Osteoblast (primary cell): ENCODE results near the gene ZSWIM6. TPM values are rescaled to one million over a fixed set of nuclear protein-coding genes. Genes with fewer than 3 reads are reported as not detected.

Source experiments
- DNase-seq: peaks from one replicate; pipeline ENCODE4 v3.0.0; 2011; ENCODE audit warnings: low spot score, mixed read lengths; ENCODE audit not compliant: insufficient read length; ENCODE audit errors: missing footprints
- H2AFZ ChIP-seq: 2 replicates; pipeline ENCODE4 v1.6.0; 2011; ENCODE audit warnings: mild to moderate bottlenecking, low read length
- H3K27ac ChIP-seq: 2 replicates; pipeline ENCODE4 v1.5.1; 2011; ENCODE audit warnings: mild to moderate bottlenecking, low read depth, low read length, moderate library complexity
- H3K27me3 ChIP-seq: 2 replicates; pipeline ENCODE4 v1.6.0; 2012; ENCODE audit warnings: mild to moderate bottlenecking, control low read depth, inconsistent platforms, low read length, moderate library complexity; ENCODE audit not compliant: insufficient read depth
- H3K36me3 ChIP-seq: 2 replicates; pipeline ENCODE4 v1.5.1; 2011; ENCODE audit warnings: mild to moderate bottlenecking, low read length, control low read depth, moderate library complexity; ENCODE audit not compliant: insufficient read depth
- H3K4me1 ChIP-seq: 2 replicates; pipeline ENCODE4 v1.5.1; 2011; ENCODE audit warnings: mild to moderate bottlenecking, low read length, control low read depth, moderate library complexity; ENCODE audit not compliant: insufficient read depth
- H3K4me2 ChIP-seq: 2 replicates; pipeline ENCODE4 v1.6.0; 2011; ENCODE audit warnings: mild to moderate bottlenecking, low read length; ENCODE audit not compliant: insufficient read depth
- H3K4me3 ChIP-seq: fragments of 200-600 bp; sonication (generic); 3 replicates; pipeline ENCODE4 v1.5.1; 2012; ENCODE audit warnings: mild to moderate bottlenecking, low read length, inconsistent platforms; ENCODE audit not compliant: insufficient read depth
- H3K79me2 ChIP-seq: 2 replicates; pipeline ENCODE4 v1.6.0; 2012; ENCODE audit warnings: mild to moderate bottlenecking, low read length, control low read depth, inconsistent platforms; ENCODE audit not compliant: insufficient read depth
- H3K9me3 ChIP-seq: 2 replicates; pipeline ENCODE4 v1.5.1; 2011; ENCODE audit warnings: low read depth, low read length, control low read depth
- H4K20me1 ChIP-seq: 2 replicates; pipeline ENCODE4 v1.6.0; 2012; ENCODE audit warnings: mild to moderate bottlenecking, low read length, control low read depth; ENCODE audit not compliant: insufficient read depth
- total RNA-seq: library from RNA; depleted of rRNA; stranded (reverse); fragments of >200 nt; gene quantifications from 2 replicates; pipeline ENCODE4 v1.2.3, GENCODE V29; 2012
- TF ChIP-seq, protein P1 (sequence below): IDR thresholded peaks from 2 replicates; pipeline ENCODE4 v1.5.1; 2011; ENCODE audit warnings: mild to moderate bottlenecking, low read depth, low read length, moderate library complexity; ENCODE audit errors: extremely low read depth

Gene ZSWIM6
- total RNA-seq, 1 donor, result 10.5 TPM

DNA sequence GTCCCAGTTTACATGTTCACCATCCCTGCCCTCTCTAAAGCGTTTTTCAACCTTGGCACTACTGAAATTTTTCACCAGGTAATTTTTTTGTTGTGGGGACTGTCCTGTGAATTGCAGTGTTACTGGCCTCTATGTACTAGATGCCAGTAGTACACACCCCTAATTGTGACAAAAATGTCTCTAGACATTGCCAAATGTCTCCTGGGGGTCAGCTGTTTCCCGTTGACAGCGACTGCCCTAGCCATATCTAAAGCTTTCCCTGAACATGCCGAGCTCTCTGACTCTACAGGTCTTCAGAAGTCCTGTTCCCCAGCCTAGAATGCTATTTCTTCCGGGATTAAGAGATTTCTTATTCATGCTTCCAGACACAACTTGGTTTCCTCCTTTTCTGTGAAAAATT lies 235.3 kb downstream of the ZSWIM6 start:
- TF ChIP-seq, protein P1, sequence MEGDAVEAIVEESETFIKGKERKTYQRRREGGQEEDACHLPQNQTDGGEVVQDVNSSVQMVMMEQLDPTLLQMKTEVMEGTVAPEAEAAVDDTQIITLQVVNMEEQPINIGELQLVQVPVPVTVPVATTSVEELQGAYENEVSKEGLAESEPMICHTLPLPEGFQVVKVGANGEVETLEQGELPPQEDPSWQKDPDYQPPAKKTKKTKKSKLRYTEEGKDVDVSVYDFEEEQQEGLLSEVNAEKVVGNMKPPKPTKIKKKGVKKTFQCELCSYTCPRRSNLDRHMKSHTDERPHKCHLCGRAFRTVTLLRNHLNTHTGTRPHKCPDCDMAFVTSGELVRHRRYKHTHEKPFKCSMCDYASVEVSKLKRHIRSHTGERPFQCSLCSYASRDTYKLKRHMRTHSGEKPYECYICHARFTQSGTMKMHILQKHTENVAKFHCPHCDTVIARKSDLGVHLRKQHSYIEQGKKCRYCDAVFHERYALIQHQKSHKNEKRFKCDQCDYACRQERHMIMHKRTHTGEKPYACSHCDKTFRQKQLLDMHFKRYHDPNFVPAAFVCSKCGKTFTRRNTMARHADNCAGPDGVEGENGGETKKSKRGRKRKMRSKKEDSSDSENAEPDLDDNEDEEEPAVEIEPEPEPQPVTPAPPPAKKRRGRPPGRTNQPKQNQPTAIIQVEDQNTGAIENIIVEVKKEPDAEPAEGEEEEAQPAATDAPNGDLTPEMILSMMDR, result no peak
- Histone ChIP-seq H2AFZ (no peak overlapping the region), H4K20me1 (no peaks in the 10 kb centered on the region), H3K4me2 (no peak overlapping the region), H3K27ac (no peak overlapping the region), H3K4me3 (no peak overlapping the region), H3K27me3 (no peaks in the 10 kb centered on the region), H3K79me2 (no peaks in the 10 kb centered on the region), H3K4me1 (no peaks in the 10 kb centered on the region), H3K9me3 (no peaks in the 10 kb centered on the region), H3K36me3 (no peaks in the 10 kb centered on the region)
- no peak for DNase-seq

DNA sequence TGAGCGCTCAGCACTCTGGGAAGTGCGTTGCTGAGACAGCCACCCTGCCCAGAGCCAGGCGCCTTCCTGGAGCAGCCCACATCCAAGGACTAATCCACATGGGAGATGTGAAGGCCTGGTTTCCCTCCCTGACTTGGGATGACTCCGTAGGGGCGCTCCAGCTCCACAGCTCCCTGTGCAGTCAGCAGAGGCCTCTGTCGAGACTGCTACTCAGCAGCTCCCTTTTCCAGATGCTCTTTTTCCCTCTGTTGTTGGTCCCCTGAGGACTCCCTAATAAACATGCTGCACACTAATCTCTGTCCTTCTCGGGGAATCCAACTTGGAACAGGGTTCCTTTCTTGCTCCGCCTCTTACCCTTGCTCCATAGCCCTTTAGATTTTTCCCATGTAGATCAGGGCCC lies 237.3 kb downstream of the ZSWIM6 start:
- H3K79me2 ChIP-seq, result no peaks in the 10 kb centered on the region
- no peaks in the 10 kb centered on the region for H4K20me1 ChIP-seq
- no peaks in the 10 kb centered on the region for H3K27me3 ChIP-seq
- no peak overlapping the region for H3K27ac ChIP-seq
- no peak overlapping the region for H3K4me2 ChIP-seq
- H3K4me3 ChIP-seq, result no peak overlapping the region
- no peak for DNase-seq
- H2AFZ ChIP-seq, result no peak overlapping the region
- H3K36me3 ChIP-seq, result no peaks in the 10 kb centered on the region
- H3K9me3 ChIP-seq, result no peaks in the 10 kb centered on the region
- H3K4me1 ChIP-seq, result no peaks in the 10 kb centered on the region
- TF ChIP-seq, protein P1, result no peak

DNA sequence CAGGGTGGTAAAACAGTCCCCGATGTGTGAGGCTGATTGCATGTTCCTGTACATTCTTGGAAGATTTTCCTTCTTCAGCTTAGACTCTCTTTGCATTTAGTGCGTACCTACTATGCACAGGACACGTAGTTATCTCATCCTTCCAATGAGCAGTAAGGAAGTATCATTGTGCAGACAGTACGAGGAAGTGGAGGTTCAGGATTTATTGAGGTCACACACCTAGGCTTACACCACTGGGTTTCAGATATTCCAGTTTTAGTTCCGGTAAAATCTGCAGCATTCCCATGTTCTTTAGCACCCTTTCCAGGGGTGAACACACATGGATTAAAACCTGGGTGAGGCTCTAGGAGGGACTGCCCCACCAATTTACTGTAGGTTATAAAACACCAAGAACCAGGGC lies 238.7 kb downstream of the ZSWIM6 start:
- Histone ChIP-seq H3K27me3 (no peaks in the 10 kb centered on the region), H3K4me1 (peaks cover 6% of the 10 kb centered on the region), H3K79me2 (no peaks in the 10 kb centered on the region), H3K4me2 (no peak overlapping the region), H4K20me1 (no peaks in the 10 kb centered on the region), H3K27ac (no peak overlapping the region), H3K4me3 (no peak overlapping the region), H3K36me3 (no peaks in the 10 kb centered on the region), H3K9me3 (no peaks in the 10 kb centered on the region), H2AFZ (no peak overlapping the region)
- TF ChIP-seq, protein P1, result no peak
- no peak for DNase-seq

DNA sequence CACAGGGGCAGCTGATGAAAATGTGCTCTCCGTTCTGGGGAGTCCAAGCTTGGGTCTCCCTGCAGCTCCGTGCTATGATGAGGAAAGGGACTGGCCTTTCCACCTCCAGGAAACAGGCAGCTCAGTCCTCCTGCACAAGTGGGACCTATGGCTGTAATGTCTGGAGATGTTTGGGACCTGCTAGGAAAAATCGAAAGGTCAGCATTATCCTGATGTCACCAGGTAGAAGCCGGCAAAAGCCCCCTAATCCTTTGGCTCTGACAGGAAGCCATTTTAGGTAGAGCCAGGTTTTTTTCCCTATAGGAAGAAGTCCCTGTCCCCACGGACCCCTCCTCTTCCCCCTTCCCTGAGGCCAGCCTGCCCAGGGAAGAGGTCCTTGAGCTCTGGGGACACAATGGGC lies 240.9 kb downstream of the ZSWIM6 start:
- no peaks in the 10 kb centered on the region for H3K36me3 ChIP-seq
- H3K4me1 ChIP-seq, result peaks cover 6% of the 10 kb centered on the region
- no peaks in the 10 kb centered on the region for H3K27me3 ChIP-seq
- no peak overlapping the region for H2AFZ ChIP-seq
- DNase-seq, result no peak
- TF ChIP-seq, protein P1, result no peak
- no peaks in the 10 kb centered on the region for H4K20me1 ChIP-seq
- H3K4me3 ChIP-seq, result no peak overlapping the region
- H3K27ac ChIP-seq, result no peak overlapping the region
- H3K9me3 ChIP-seq, result no peaks in the 10 kb centered on the region
- H3K4me2 ChIP-seq, result no peak overlapping the region
- no peaks in the 10 kb centered on the region for H3K79me2 ChIP-seq
